AG10803 (cell line): Measurements from ENCODE around the gene TARS1.
A peak's percentile ranks its signal among the peaks of the same experiment; 100 is the strongest.

ENCODE experiments used
- DNase-seq: peaks from one replicate; pipeline ENCODE4 v3.0.0; 2010; ENCODE audit warnings: low read depth
- H3K4me3 ChIP-seq: 2 replicates; pipeline ENCODE4 v1.5.1; 2011; ENCODE audit warnings: mild to moderate bottlenecking, low read length, control low read depth
- CTCF ChIP-seq: conservative IDR thresholded peaks from 2 replicates; pipeline ENCODE4 v1.5.1; 2011; ENCODE audit warnings: mild to moderate bottlenecking, low read length, control low read depth, inconsistent platforms

The TARS1 gene

GRCh38 chr5:33409435-33410170 is 31.2 kb upstream of the TARS1 start:
- peak; percentile 87 for DNase-seq
- TF ChIP-seq CTCF, result no peak
- H3K4me3 ChIP-seq, result no peak overlapping the region

- no peak for TF ChIP-seq CTCF
- DNase-seq, result no peak
- no peak overlapping the region for H3K4me3 ChIP-seq
Measured at GRCh38 chr5:33410221-33410620, 30.5 kb upstream of the TARS1 start.

GRCh38 chr5:33411498-33411897 is 29.3 kb upstream of the TARS1 start:
- DNase-seq, result no peak
- TF ChIP-seq CTCF, result no peak
- H3K4me3 ChIP-seq, result no peak overlapping the region

- no peak for TF ChIP-seq CTCF
- no peak overlapping the region for H3K4me3 ChIP-seq
- DNase-seq, result no peak
Measured at GRCh38 chr5:33415811-33416354, 24.9 kb upstream of the TARS1 start.

GRCh38 chr5:33417632-33418031 is 23.1 kb upstream of the TARS1 start:
- no peak for DNase-seq
- no peak overlapping the region for H3K4me3 ChIP-seq
- no peak for TF ChIP-seq CTCF

GRCh38 chr5:33420946-33421345 is 19.8 kb upstream of the TARS1 start:
- DNase-seq, result no peak
- TF ChIP-seq CTCF, result no peak
- no peak overlapping the region for H3K4me3 ChIP-seq

GRCh38 chr5:33422191-33422590 is 18.6 kb upstream of the TARS1 start:
- no peak for TF ChIP-seq CTCF
- H3K4me3 ChIP-seq, result no peak overlapping the region
- peak; percentile 17 for DNase-seq
